GM18526 (cell line): ENCODE results near the gene NCR3LG1.

Source experiments
- POLR2A ChIP-seq: IDR thresholded peaks from 3 replicates; pipeline ENCODE4 v1.6.1; 2011; ENCODE audit not compliant: insufficient read length; ENCODE audit errors: extremely low read depth

The NCR3LG1 gene

GRCh38 chr11:17354601-17354991 is 3.0 kb downstream of the NCR3LG1 start:
- no peak for TF ChIP-seq POLR2A

GRCh38 chr11:17366495-17366894 is 14.9 kb downstream of the NCR3LG1 start:
- no peak for TF ChIP-seq POLR2A

- no peak for TF ChIP-seq POLR2A
Observed at GRCh38 chr11:17368551-17368950, 17.0 kb downstream of the NCR3LG1 start.

- TF ChIP-seq POLR2A, result no peak
Observed at GRCh38 chr11:17369094-17369493, 17.5 kb downstream of the NCR3LG1 start.

- TF ChIP-seq POLR2A, result no peak
Observed at GRCh38 chr11:17369684-17370243, 18.2 kb downstream of the NCR3LG1 start.

- TF ChIP-seq POLR2A, result no peak
Observed at GRCh38 chr11:17371614-17372013, 20.0 kb downstream of the NCR3LG1 start.

GRCh38 chr11:17375547-17375946 is 23.9 kb downstream of the NCR3LG1 start:
- no peak for TF ChIP-seq POLR2A

- TF ChIP-seq POLR2A, result no peak
Observed at GRCh38 chr11:17376493-17376892, 24.9 kb downstream of the NCR3LG1 start.

GRCh38 chr11:17378655-17379054 is 27.1 kb downstream of the NCR3LG1 start:
- no peak for TF ChIP-seq POLR2A

GRCh38 chr11:17379383-17380180 is 28.0 kb downstream of the NCR3LG1 start:
- no peak for TF ChIP-seq POLR2A

- no peak for TF ChIP-seq POLR2A
Observed at GRCh38 chr11:17381156-17381555, 29.6 kb downstream of the NCR3LG1 start.

- no peak for TF ChIP-seq POLR2A
Observed at GRCh38 chr11:17382046-17382728, 30.6 kb downstream of the NCR3LG1 start.

- TF ChIP-seq POLR2A, result no peak
Observed at GRCh38 chr11:17383461-17383860, 31.9 kb downstream of the NCR3LG1 start.

GRCh38 chr11:17384002-17384511 is 32.5 kb downstream of the NCR3LG1 start:
- no peak for TF ChIP-seq POLR2A

- TF ChIP-seq POLR2A, result no peak
Observed at GRCh38 chr11:17385492-17385891, 33.9 kb downstream of the NCR3LG1 start.

GRCh38 chr11:17385926-17386325 is 34.3 kb downstream of the NCR3LG1 start:
- TF ChIP-seq POLR2A, result no peak
